Nephron progenitor cell (in vitro differentiated cells): ENCODE data around the gene GRHL1.

ENCODE experiments used
- DNase-seq: peaks from one replicate; pipeline ENCODE4 v3.0.0; 2021
- H3K27ac Mint-ChIP-seq: 2 replicates; pipeline ENCODE4 v1.8.0; 2021; ENCODE audit warnings: mild to moderate bottlenecking, moderate library complexity, mixed read lengths
- H3K27me3 Mint-ChIP-seq: 2 replicates; pipeline ENCODE4 v1.8.0; 2021; ENCODE audit warnings: mild to moderate bottlenecking, low read depth, mixed read lengths; ENCODE audit not compliant: poor library complexity
- H3K36me3 Mint-ChIP-seq: 2 replicates; pipeline ENCODE4 v1.8.0; 2021; ENCODE audit warnings: low read depth, mixed read lengths
- H3K4me1 Mint-ChIP-seq: 2 replicates; pipeline ENCODE4 v1.8.0; 2021; ENCODE audit warnings: mixed read lengths
- H3K4me3 Mint-ChIP-seq: 2 replicates; pipeline ENCODE4 v1.8.0; 2021; ENCODE audit warnings: mild to moderate bottlenecking, moderate library complexity, mixed read lengths
- H3K9me3 Mint-ChIP-seq: 2 replicates; pipeline ENCODE4 v1.8.0; 2021; ENCODE audit warnings: mild to moderate bottlenecking, moderate library complexity, mixed read lengths
- TF ChIP-seq, protein P1 (sequence below): fragments of 200-600 bp; sonication (generic); IDR thresholded peaks from 2 replicates; pipeline ENCODE4 v1.5.0; 2021; ENCODE audit warnings: antibody characterized with exemption

The GRHL1 gene, protein sequence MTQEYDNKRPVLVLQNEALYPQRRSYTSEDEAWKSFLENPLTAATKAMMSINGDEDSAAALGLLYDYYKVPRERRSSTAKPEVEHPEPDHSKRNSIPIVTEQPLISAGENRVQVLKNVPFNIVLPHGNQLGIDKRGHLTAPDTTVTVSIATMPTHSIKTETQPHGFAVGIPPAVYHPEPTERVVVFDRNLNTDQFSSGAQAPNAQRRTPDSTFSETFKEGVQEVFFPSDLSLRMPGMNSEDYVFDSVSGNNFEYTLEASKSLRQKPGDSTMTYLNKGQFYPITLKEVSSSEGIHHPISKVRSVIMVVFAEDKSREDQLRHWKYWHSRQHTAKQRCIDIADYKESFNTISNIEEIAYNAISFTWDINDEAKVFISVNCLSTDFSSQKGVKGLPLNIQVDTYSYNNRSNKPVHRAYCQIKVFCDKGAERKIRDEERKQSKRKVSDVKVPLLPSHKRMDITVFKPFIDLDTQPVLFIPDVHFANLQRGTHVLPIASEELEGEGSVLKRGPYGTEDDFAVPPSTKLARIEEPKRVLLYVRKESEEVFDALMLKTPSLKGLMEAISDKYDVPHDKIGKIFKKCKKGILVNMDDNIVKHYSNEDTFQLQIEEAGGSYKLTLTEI

DNA sequence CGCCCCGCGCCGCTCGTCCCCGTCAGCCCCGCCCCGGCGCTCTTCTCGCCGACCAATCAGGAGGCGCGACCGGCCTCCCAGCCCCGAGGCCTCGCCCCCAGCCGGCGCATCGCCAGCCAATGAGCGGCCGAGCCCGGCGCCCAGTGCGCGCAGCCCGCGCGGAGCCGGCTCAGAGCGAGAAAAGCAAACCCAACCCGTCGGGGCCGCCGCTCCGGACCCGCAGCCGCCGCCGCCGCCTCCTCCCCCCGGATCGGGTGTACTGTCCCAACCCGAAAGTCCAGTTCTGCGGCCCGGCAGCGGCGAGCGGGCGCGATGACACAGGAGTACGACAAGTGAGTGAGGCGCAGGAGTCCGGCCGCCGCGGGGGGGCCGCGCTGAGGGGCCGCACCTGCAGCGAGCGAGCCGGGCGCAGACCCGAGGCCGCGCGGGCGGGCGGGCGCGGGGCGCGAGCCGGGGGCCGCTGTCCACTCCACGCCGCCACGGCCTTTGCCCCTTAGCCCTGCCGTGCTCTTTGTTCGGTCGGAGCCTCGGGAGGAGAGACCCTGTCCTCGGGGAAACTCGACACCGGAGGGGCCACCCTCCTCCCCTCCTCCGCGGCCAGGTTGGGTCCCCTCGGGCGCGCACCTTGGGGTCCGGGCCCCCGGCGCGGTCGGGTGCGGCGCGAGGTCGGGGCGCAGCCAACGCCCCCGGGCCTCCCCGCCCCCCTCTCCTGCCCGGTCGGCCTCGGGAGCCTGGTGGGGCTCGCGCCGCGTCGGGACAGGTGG is at the start of gene GRHL1:
Gene GRHL1 (plus strand): TSS at position 172 of the 764 bp plus-strand sequence. CDS start 141 bp downstream, at position 313.
- Mint-ChIP-seq H3K4me3 (peak within 1 kb of the TSS; percentile 79), H3K27ac (no peak within 1 kb of the TSS), H3K4me1 (peaks cover 15% of the 10 kb centered on the region), H3K27me3 (peaks cover 79% of the 10 kb centered on the region), H3K9me3 (no peaks in the 10 kb centered on the region), H3K36me3 (no peaks in the 10 kb centered on the region)
- peak; percentile 95 for DNase-seq
- TF ChIP-seq, protein P1, sequence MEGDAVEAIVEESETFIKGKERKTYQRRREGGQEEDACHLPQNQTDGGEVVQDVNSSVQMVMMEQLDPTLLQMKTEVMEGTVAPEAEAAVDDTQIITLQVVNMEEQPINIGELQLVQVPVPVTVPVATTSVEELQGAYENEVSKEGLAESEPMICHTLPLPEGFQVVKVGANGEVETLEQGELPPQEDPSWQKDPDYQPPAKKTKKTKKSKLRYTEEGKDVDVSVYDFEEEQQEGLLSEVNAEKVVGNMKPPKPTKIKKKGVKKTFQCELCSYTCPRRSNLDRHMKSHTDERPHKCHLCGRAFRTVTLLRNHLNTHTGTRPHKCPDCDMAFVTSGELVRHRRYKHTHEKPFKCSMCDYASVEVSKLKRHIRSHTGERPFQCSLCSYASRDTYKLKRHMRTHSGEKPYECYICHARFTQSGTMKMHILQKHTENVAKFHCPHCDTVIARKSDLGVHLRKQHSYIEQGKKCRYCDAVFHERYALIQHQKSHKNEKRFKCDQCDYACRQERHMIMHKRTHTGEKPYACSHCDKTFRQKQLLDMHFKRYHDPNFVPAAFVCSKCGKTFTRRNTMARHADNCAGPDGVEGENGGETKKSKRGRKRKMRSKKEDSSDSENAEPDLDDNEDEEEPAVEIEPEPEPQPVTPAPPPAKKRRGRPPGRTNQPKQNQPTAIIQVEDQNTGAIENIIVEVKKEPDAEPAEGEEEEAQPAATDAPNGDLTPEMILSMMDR = no peak

DNA sequence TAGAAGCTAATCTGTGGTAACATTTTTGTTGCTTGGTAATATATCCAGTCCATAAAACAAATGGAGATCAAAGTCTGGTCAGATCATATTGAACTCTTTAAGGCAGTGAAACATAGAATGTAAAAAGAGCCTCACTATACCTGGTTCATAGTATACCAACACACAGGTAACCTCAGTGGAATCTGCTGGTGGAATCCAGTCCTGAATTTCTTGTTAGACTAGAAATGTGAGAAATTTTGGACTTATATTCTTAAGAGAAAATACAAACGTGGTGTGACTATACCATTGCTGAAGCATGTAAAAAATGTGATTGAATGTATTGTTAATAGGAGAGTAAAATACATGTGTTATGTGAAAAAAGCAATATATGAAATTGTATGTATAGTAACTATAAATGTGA is 46.1 kb upstream of the GRHL1 start:
- Mint-ChIP-seq H3K4me1 (no peaks in the 10 kb centered on the region), H3K27ac (no peak overlapping the region), H3K9me3 (no peaks in the 10 kb centered on the region), H3K36me3 (peaks cover 35% of the 10 kb centered on the region), H3K27me3 (no peaks in the 10 kb centered on the region), H3K4me3 (no peak overlapping the region)
- TF ChIP-seq, protein P1 = no peak
- DNase-seq = no peak

DNA sequence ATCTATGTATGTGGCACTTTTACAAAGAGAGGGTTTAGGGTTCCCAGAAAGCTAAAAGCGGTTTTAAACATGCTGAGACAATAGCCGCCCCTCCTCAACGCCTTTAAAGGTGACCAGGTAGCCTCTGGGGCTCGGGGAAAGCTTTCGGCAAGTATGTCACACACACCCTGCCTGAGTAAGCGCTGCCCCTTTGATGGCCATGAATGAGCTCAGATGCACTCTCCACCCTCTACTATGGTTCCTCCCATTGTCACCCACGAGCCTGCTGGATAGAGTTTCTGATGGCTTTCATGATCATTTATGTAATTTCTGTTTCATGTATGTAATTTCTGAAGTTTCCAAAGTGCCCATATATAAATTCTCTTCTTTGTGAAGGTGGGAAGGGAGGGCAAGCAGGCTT is 44.1 kb upstream of the GRHL1 start:
- Mint-ChIP-seq H3K27ac (no peak overlapping the region), H3K4me3 (no peak overlapping the region), H3K9me3 (no peaks in the 10 kb centered on the region), H3K36me3 (peaks cover 39% of the 10 kb centered on the region), H3K4me1 (peaks cover 8% of the 10 kb centered on the region), H3K27me3 (no peaks in the 10 kb centered on the region)
- no peak for DNase-seq
- TF ChIP-seq, protein P1 = no peak

DNA sequence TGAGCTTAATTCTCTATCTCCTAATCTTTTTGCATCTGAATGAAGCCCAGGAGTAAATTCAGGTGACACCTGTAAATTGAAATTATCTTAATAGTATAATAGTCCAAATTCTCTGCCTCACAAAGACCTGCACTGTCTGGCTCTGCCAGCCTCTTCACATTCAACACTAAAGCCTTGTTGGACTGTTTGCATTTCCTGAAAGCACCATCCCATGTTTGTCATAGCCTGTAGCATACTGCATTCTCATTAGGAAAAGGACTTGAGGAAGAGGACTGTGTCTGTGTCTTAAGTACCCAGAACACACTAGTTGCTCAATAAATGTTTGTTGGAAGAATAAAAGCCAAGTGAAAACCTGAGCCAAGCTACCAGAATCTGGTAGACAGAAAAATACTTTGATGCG is 42.9 kb upstream of the GRHL1 start:
- Mint-ChIP-seq H3K4me1 (peaks cover 13% of the 10 kb centered on the region), H3K27ac (no peak overlapping the region), H3K36me3 (peaks cover 44% of the 10 kb centered on the region), H3K9me3 (no peaks in the 10 kb centered on the region), H3K27me3 (no peaks in the 10 kb centered on the region), H3K4me3 (no peak overlapping the region)
- TF ChIP-seq, protein P1 = no peak
- no peak for DNase-seq

DNA sequence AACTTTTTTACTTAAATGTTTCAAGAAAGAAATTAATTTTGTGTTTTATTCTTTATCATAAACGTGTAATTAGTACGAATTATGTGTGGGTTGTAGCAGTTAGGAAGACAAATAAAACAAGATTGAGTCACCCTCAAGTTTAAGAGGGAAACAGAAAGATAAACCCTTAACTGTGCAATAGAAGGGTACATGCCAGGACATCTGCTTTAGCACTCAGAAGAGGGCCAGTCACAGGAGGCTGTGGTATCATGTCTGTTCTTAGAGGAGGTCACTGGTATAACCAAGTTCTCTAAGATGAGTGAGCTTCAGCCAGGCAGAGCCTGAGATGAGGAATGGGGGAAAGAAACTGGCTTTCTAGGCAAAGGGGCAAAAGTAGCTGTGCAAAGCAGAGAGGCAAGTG is 42.4 kb upstream of the GRHL1 start:
- Mint-ChIP-seq H3K9me3 (no peaks in the 10 kb centered on the region), H3K4me3 (no peak overlapping the region), H3K4me1 (peaks cover 13% of the 10 kb centered on the region), H3K27me3 (no peaks in the 10 kb centered on the region), H3K27ac (peak overlapping the region; percentile 0), H3K36me3 (peaks cover 46% of the 10 kb centered on the region)
- TF ChIP-seq, protein P1 = no peak
- DNase-seq = no peak
